Loucy (cell line): ENCODE data around the gene MICU1.
"Not testable (repeated sequence)": the region's sequence is repeated elsewhere in the genome, so short reads cannot be mapped to it uniquely, and the experiment has no call there.

ENCODE experiments used
- EZH2phosphoT487 ChIP-seq: fragments of 200-600 bp; IDR thresholded peaks from 2 replicates; pipeline ENCODE4 v1.6.1; 2018; ENCODE audit warnings: antibody characterized with exemption, mild to moderate bottlenecking, moderate library complexity, borderline replicate concordance
- TF ChIP-seq, protein P1 (sequence below): fragments of 200-600 bp; sonication (generic); conservative IDR thresholded peaks from 2 replicates; pipeline ENCODE4 v1.5.1; 2014; ENCODE audit warnings: mild to moderate bottlenecking, antibody characterized with exemption, low read length

DNA sequence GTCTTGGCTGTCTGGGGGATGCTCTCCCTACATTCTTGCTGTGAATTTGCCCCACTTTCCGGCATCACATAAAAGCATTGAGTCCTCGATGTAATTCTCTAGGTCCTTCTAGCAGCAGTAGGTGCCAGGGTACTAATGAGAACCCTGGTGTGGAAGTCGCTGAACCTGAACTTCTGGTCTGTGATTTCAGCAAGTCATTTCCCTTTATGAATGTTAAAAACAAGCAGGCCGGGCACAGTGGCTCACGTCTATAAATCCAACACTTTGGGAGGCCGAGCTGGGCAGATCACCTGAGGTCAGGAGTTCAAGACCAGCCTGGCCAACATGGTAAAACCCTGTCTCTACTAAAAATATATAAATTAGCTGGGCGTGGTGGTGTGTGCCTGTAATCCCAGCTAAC lies 240.9 kb downstream of the MICU1 start:
- TF ChIP-seq, protein P1, sequence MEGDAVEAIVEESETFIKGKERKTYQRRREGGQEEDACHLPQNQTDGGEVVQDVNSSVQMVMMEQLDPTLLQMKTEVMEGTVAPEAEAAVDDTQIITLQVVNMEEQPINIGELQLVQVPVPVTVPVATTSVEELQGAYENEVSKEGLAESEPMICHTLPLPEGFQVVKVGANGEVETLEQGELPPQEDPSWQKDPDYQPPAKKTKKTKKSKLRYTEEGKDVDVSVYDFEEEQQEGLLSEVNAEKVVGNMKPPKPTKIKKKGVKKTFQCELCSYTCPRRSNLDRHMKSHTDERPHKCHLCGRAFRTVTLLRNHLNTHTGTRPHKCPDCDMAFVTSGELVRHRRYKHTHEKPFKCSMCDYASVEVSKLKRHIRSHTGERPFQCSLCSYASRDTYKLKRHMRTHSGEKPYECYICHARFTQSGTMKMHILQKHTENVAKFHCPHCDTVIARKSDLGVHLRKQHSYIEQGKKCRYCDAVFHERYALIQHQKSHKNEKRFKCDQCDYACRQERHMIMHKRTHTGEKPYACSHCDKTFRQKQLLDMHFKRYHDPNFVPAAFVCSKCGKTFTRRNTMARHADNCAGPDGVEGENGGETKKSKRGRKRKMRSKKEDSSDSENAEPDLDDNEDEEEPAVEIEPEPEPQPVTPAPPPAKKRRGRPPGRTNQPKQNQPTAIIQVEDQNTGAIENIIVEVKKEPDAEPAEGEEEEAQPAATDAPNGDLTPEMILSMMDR, result not testable (repeated sequence)
- TF ChIP-seq EZH2phosphoT487, result not testable (repeated sequence)
